ENCODE data around the gene CFAP100.
A peak's percentile ranks its signal among the peaks of the same experiment; 100 is the strongest.

The CFAP100 gene

GRCh38 chr3:126422121-126422520, 27.4 kb downstream of the CFAP100 start:
- Histone ChIP-seq H2BK120ac (ENCODE audit: low read depth, low read length) (no peak overlapping the region), H3K4me3 (ENCODE audit: low read length in 2 of 2) (no peak overlapping the region), H3K18ac (ENCODE audit: low read length) (no peak overlapping the region), H2AK5ac (ENCODE audit: low read depth, low read length) (peak overlapping the region; percentile 68), H3K14ac (ENCODE audit: low read length) (peak overlapping the region; percentile 47), H3K27me3 (ENCODE audit: control insufficient read depth in 3 of 3, insufficient read depth in 3 of 3, low read depth in 1 of 3, low read length in 3 of 3) (no peaks in the 10 kb centered on the region), H3K79me1 (ENCODE audit: low read depth, low read length) (no peaks in the 10 kb centered on the region), H4K91ac (ENCODE audit: low read depth, low read length, poor library complexity) (no peak overlapping the region), H2BK15ac (ENCODE audit: low read length) (no peak overlapping the region), H2BK12ac (ENCODE audit: low read length) (no peak overlapping the region), H3K4me2 (ENCODE audit: insufficient read depth, low read length, poor library complexity, severe bottlenecking) (no peak overlapping the region), H2BK5ac (ENCODE audit: low read length) (no peak overlapping the region), H3K27ac (replicated peaks; ENCODE audit: low read length) (no peak overlapping the region), H3K9ac (ENCODE audit: low read depth, low read length, poor library complexity) (no peak overlapping the region), H3K23ac (ENCODE audit: low read depth, low read length, poor library complexity) (no peak overlapping the region), H3K4me1 (ENCODE audit: control insufficient read depth in 2 of 2, insufficient read depth in 1 of 2, low read depth in 1 of 2, low read length in 2 of 2) (peaks cover 0 to 6% of the 10 kb centered on the region in 2 donors), H3K36me3 (replicated peaks in 1 of 2; ENCODE audit: control insufficient read depth in 2 of 2, insufficient read depth in 2 of 2, low read length in 2 of 2) (no peaks in the 10 kb centered on the region), H4K8ac (ENCODE audit: low read depth, low read length) (no peak overlapping the region), H3K4ac (ENCODE audit: low read length) (peak overlapping the region; percentile 8), H3K9me3 (replicated peaks in 1 of 2; ENCODE audit: control insufficient read depth in 2 of 2, insufficient read depth in 1 of 2, low read depth in 1 of 2, low read length in 2 of 2) (peaks cover 4 to 8% of the 10 kb centered on the region in 2 donors), H2AFZ (ENCODE audit: low read length) (no peak overlapping the region)
- DNase-seq (ENCODE audit: low spot score), result no peak
- no CpG with 5 or more reads among the region's 8 CpGs for WGBS, 2 donors (ENCODE audit: extremely low coverage in 2 of 2, insufficient read length in 2 of 2, insufficient replicate concordance in 1 of 2)

DNA sequence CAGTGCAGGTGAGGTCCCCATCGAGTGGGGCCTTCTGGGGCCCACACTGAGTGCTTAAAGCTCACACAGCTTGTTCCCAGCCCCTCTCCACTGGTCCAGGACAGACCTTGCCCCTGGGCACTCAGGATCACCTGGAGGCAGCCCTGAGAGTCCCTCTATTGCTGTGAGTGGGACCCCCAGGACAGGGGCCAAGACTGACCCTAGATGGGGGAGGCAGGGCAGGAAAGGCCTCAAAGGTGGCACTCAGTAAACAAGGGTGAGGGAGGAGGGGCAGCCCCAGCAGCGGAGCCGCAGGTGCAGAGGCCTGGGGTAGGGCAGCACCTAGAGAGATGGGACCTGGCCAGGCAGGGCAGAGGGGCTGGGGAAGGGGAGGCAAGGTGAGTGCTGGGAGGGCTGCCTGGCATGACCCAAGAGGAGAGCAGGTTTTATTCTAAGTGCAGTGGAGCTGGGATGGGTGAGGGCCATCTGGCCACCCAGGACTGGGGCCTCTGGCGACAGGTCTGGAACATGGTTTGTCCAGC, 27.9 kb downstream of the CFAP100 start:
- no peak overlapping the region for H3K4ac ChIP-seq (ENCODE audit: low read length)
- no peak overlapping the region for H4K8ac ChIP-seq (ENCODE audit: low read depth, low read length)
- no peak overlapping the region for H2AFZ ChIP-seq (ENCODE audit: low read length)
- H3K23ac ChIP-seq (ENCODE audit: low read depth, low read length, poor library complexity), result no peak overlapping the region
- no peak for DNase-seq (ENCODE audit: low spot score)
- H2BK12ac ChIP-seq (ENCODE audit: low read length), result no peak overlapping the region
- no peak overlapping the region for H3K9ac ChIP-seq (ENCODE audit: low read depth, low read length, poor library complexity)
- no peak overlapping the region for H3K4me2 ChIP-seq (ENCODE audit: insufficient read depth, low read length, poor library complexity, severe bottlenecking)
- peak overlapping the region in 1 of 2 donors; percentile 20 for H3K4me3 ChIP-seq (ENCODE audit: low read length in 2 of 2)
- H2BK5ac ChIP-seq (ENCODE audit: low read length), result no peak overlapping the region
- no peak overlapping the region for H3K14ac ChIP-seq (ENCODE audit: low read length)
- H2BK15ac ChIP-seq (ENCODE audit: low read length), result no peak overlapping the region
- H3K4me1 ChIP-seq (ENCODE audit: control insufficient read depth in 2 of 2, insufficient read depth in 1 of 2, low read depth in 1 of 2, low read length in 2 of 2), result peaks cover 0 to 2% of the 10 kb centered on the region in 2 donors
- H2BK120ac ChIP-seq (ENCODE audit: low read depth, low read length), result no peak overlapping the region
- no peak overlapping the region for H3K18ac ChIP-seq (ENCODE audit: low read length)
- peak overlapping the region; percentile 68 for H2AK5ac ChIP-seq (ENCODE audit: low read depth, low read length)
- H3K27me3 ChIP-seq (ENCODE audit: control insufficient read depth in 3 of 3, insufficient read depth in 3 of 3, low read depth in 1 of 3, low read length in 3 of 3), result no peaks in the 10 kb centered on the region
- no peak overlapping the region for H3K27ac ChIP-seq (replicated peaks; ENCODE audit: low read length)
- no CpG with 5 or more reads among the region's 4 CpGs for WGBS, 2 donors (ENCODE audit: extremely low coverage in 2 of 2, insufficient read length in 2 of 2, insufficient replicate concordance in 1 of 2)
- H4K91ac ChIP-seq (ENCODE audit: low read depth, low read length, poor library complexity), result no peak overlapping the region
- no peaks in the 10 kb centered on the region for H3K36me3 ChIP-seq (replicated peaks in 1 of 2; ENCODE audit: control insufficient read depth in 2 of 2, insufficient read depth in 2 of 2, low read length in 2 of 2)
- no peaks in the 10 kb centered on the region for H3K79me1 ChIP-seq (ENCODE audit: low read depth, low read length)
- peaks cover 4 to 8% of the 10 kb centered on the region in 2 donors for H3K9me3 ChIP-seq (replicated peaks in 1 of 2; ENCODE audit: control insufficient read depth in 2 of 2, insufficient read depth in 1 of 2, low read depth in 1 of 2, low read length in 2 of 2)

- Histone ChIP-seq H3K4me1 (ENCODE audit: control insufficient read depth in 2 of 2, insufficient read depth in 1 of 2, low read depth in 1 of 2, low read length in 2 of 2) (no peaks in the 10 kb centered on the region), H3K9ac (ENCODE audit: low read depth, low read length, poor library complexity) (no peak overlapping the region), H3K4ac (ENCODE audit: low read length) (no peak overlapping the region), H3K79me1 (ENCODE audit: low read depth, low read length) (no peaks in the 10 kb centered on the region), H3K27me3 (ENCODE audit: control insufficient read depth in 3 of 3, insufficient read depth in 3 of 3, low read depth in 1 of 3, low read length in 3 of 3) (no peaks in the 10 kb centered on the region), H3K27ac (replicated peaks; ENCODE audit: low read length) (no peak overlapping the region), H2AFZ (ENCODE audit: low read length) (no peak overlapping the region), H3K4me3 (ENCODE audit: low read length in 2 of 2) (no peak overlapping the region), H3K4me2 (ENCODE audit: insufficient read depth, low read length, poor library complexity, severe bottlenecking) (no peak overlapping the region), H3K18ac (ENCODE audit: low read length) (peak overlapping the region; percentile 28), H2BK12ac (ENCODE audit: low read length) (no peak overlapping the region), H2BK120ac (ENCODE audit: low read depth, low read length) (no peak overlapping the region), H3K23ac (ENCODE audit: low read depth, low read length, poor library complexity) (peak overlapping the region; percentile 2), H2BK5ac (ENCODE audit: low read length) (peak overlapping the region; percentile 62), H3K9me3 (replicated peaks in 1 of 2; ENCODE audit: control insufficient read depth in 2 of 2, insufficient read depth in 1 of 2, low read depth in 1 of 2, low read length in 2 of 2) (peaks cover 4 to 8% of the 10 kb centered on the region in 2 donors), H3K36me3 (replicated peaks in 1 of 2; ENCODE audit: control insufficient read depth in 2 of 2, insufficient read depth in 2 of 2, low read length in 2 of 2) (no peaks in the 10 kb centered on the region), H2BK15ac (ENCODE audit: low read length) (no peak overlapping the region), H4K8ac (ENCODE audit: low read depth, low read length) (no peak overlapping the region), H4K91ac (ENCODE audit: low read depth, low read length, poor library complexity) (peak overlapping the region; percentile 65), H2AK5ac (ENCODE audit: low read depth, low read length) (peak overlapping the region; percentile 68), H3K14ac (ENCODE audit: low read length) (peak overlapping the region; percentile 38)
- no peak for DNase-seq (ENCODE audit: low spot score)
- no CpG with 5 or more reads among the region's 26 CpGs for WGBS, 2 donors (ENCODE audit: extremely low coverage in 2 of 2, insufficient read length in 2 of 2, insufficient replicate concordance in 1 of 2)
Observed at GRCh38 chr3:126423191-126424038, 28.7 kb downstream of the CFAP100 start.

DNA sequence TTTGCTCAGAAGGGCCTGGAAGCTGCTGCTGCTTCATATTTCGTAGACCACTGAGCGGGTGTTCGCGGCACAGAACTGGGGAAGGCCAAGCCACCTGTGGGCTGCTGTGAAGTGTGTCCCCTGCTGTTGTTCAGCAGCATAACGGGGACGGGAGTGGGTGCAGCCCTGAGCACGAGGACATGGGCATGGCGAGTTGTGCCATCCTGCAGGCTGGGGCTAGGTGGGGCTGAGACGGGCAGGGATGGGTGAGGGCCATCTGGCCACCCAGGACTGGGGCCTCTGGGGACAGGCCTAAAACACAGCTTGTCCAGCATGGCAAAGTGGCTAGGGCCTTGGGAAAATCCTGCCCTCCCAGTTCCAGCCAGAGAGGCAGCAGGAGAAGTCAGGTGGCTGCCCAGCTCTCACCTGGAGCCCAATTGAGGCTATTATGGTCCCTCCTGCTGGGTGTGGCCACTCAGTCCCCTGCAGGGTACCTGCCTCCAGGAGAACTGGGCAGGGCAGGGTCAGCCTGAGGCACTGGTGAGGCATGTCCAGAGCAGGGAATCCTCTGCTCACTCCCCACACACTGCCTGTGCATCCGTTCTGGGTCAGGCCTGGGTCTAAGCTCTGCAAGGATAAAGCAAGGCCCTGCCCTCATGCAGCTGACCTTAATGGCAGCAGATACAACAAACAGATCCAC, 29.5 kb downstream of the CFAP100 start:
- Histone ChIP-seq H2BK12ac (ENCODE audit: low read length) (peak overlapping the region; percentile 90), H3K23ac (ENCODE audit: low read depth, low read length, poor library complexity) (peak overlapping the region; percentile 86), H3K4me1 (ENCODE audit: control insufficient read depth in 2 of 2, insufficient read depth in 1 of 2, low read depth in 1 of 2, low read length in 2 of 2) (no peaks in the 10 kb centered on the region), H3K9ac (ENCODE audit: low read depth, low read length, poor library complexity) (no peak overlapping the region), H3K14ac (ENCODE audit: low read length) (no peak overlapping the region), H2AK5ac (ENCODE audit: low read depth, low read length) (no peak overlapping the region), H3K4me3 (ENCODE audit: low read length in 2 of 2) (no peak overlapping the region), H3K27me3 (ENCODE audit: control insufficient read depth in 3 of 3, insufficient read depth in 3 of 3, low read depth in 1 of 3, low read length in 3 of 3) (no peaks in the 10 kb centered on the region), H2BK15ac (ENCODE audit: low read length) (no peak overlapping the region), H3K4ac (ENCODE audit: low read length) (no peak overlapping the region), H3K27ac (replicated peaks; ENCODE audit: low read length) (no peak overlapping the region), H3K36me3 (replicated peaks in 1 of 2; ENCODE audit: control insufficient read depth in 2 of 2, insufficient read depth in 2 of 2, low read length in 2 of 2) (no peaks in the 10 kb centered on the region), H2BK5ac (ENCODE audit: low read length) (peak overlapping the region; percentile 62), H3K18ac (ENCODE audit: low read length) (no peak overlapping the region), H4K91ac (ENCODE audit: low read depth, low read length, poor library complexity) (peak overlapping the region; percentile 65), H4K8ac (ENCODE audit: low read depth, low read length) (no peak overlapping the region), H3K4me2 (ENCODE audit: insufficient read depth, low read length, poor library complexity, severe bottlenecking) (no peak overlapping the region), H3K9me3 (replicated peaks in 1 of 2; ENCODE audit: control insufficient read depth in 2 of 2, insufficient read depth in 1 of 2, low read depth in 1 of 2, low read length in 2 of 2) (peaks cover 4 to 8% of the 10 kb centered on the region in 2 donors), H3K79me1 (ENCODE audit: low read depth, low read length) (no peaks in the 10 kb centered on the region), H2AFZ (ENCODE audit: low read length) (no peak overlapping the region), H2BK120ac (ENCODE audit: low read depth, low read length) (no peak overlapping the region)
- no CpG with 5 or more reads among the region's 10 CpGs for WGBS, 2 donors (ENCODE audit: extremely low coverage in 2 of 2, insufficient read length in 2 of 2, insufficient replicate concordance in 1 of 2)
- DNase-seq (ENCODE audit: low spot score), result no peak
